Nephron progenitor cell (in vitro differentiated cells): ENCODE measurements around the gene AWAT1.
"Not testable (repeated sequence)": the region's sequence is repeated elsewhere in the genome, so short reads cannot be mapped to it uniquely, and the experiment has no call there.

Experiments
- DNase-seq: peaks from one replicate; pipeline ENCODE4 v3.0.0; 2021
- H3K27ac Mint-ChIP-seq: 2 replicates; pipeline ENCODE4 v1.8.0; 2021; ENCODE audit warnings: mild to moderate bottlenecking, moderate library complexity, mixed read lengths
- H3K27me3 Mint-ChIP-seq: 2 replicates; pipeline ENCODE4 v1.8.0; 2021; ENCODE audit warnings: mild to moderate bottlenecking, low read depth, mixed read lengths; ENCODE audit not compliant: poor library complexity
- H3K36me3 Mint-ChIP-seq: 2 replicates; pipeline ENCODE4 v1.8.0; 2021; ENCODE audit warnings: low read depth, mixed read lengths
- H3K4me1 Mint-ChIP-seq: 2 replicates; pipeline ENCODE4 v1.8.0; 2021; ENCODE audit warnings: mixed read lengths
- H3K4me3 Mint-ChIP-seq: 2 replicates; pipeline ENCODE4 v1.8.0; 2021; ENCODE audit warnings: mild to moderate bottlenecking, moderate library complexity, mixed read lengths
- H3K9me3 Mint-ChIP-seq: 2 replicates; pipeline ENCODE4 v1.8.0; 2021; ENCODE audit warnings: mild to moderate bottlenecking, moderate library complexity, mixed read lengths
- CTCF ChIP-seq: fragments of 200-600 bp; sonication (generic); IDR thresholded peaks from 2 replicates; pipeline ENCODE4 v1.5.0; 2021; ENCODE audit warnings: antibody characterized with exemption

AWAT1 gene

GRCh38 chrX:70219938-70220764 lies 14.3 kb upstream of the AWAT1 start:
- Mint-ChIP-seq H3K4me3 (no peak overlapping the region), H3K9me3 (peaks cover 37% of the 10 kb centered on the region), H3K27ac (no peak overlapping the region), H3K36me3 (no peaks in the 10 kb centered on the region), H3K27me3 (peaks cover 2% of the 10 kb centered on the region), H3K4me1 (no peaks in the 10 kb centered on the region)
- DNase-seq, result no peak
- TF ChIP-seq CTCF, result no peak

- Mint-ChIP-seq H3K27ac (no peak overlapping the region), H3K4me3 (no peak overlapping the region)
- no peak for TF ChIP-seq CTCF
Measured at GRCh38 chrX:70226048-70226447, 8.4 kb upstream of the AWAT1 start.

GRCh38 chrX:70226687-70227086 lies 7.8 kb upstream of the AWAT1 start:
- Mint-ChIP-seq H3K4me1 (no peaks in the 10 kb centered on the region), H3K9me3 (peaks cover 16% of the 10 kb centered on the region), H3K27ac (no peak overlapping the region), H3K36me3 (no peaks in the 10 kb centered on the region), H3K27me3 (peaks cover 5% of the 10 kb centered on the region), H3K4me3 (no peak overlapping the region)
- no peak for TF ChIP-seq CTCF
- no peak for DNase-seq

More at GRCh38 chrX:70226048-70226447, 8.4 kb upstream of the AWAT1 start:
- peaks cover 5% of the 10 kb centered on the region for H3K27me3 Mint-ChIP-seq
- no peaks in the 10 kb centered on the region for H3K36me3 Mint-ChIP-seq
- DNase-seq, result no peak
- no peaks in the 10 kb centered on the region for H3K4me1 Mint-ChIP-seq
- peaks cover 19% of the 10 kb centered on the region for H3K9me3 Mint-ChIP-seq

GRCh38 chrX:70231666-70232065 lies 2.8 kb upstream of the AWAT1 start:
- Mint-ChIP-seq H3K4me1 (no peaks in the 10 kb centered on the region), H3K9me3 (peaks cover 39% of the 10 kb centered on the region), H3K27ac (no peak overlapping the region), H3K36me3 (no peaks in the 10 kb centered on the region), H3K27me3 (peaks cover 7% of the 10 kb centered on the region), H3K4me3 (no peak overlapping the region)
- no peak for DNase-seq
- no peak for TF ChIP-seq CTCF

GRCh38 chrX:70240751-70241150 lies 6.3 kb downstream of the AWAT1 start:
- no peak for TF ChIP-seq CTCF
- no peaks in the 10 kb centered on the region for H3K27me3 Mint-ChIP-seq
- H3K4me3 Mint-ChIP-seq, result no peak overlapping the region
- no peak for DNase-seq
- no peaks in the 10 kb centered on the region for H3K4me1 Mint-ChIP-seq
- H3K9me3 Mint-ChIP-seq, result peaks cover 39% of the 10 kb centered on the region
- no peak overlapping the region for H3K27ac Mint-ChIP-seq
- H3K36me3 Mint-ChIP-seq, result no peaks in the 10 kb centered on the region

GRCh38 chrX:70241501-70241900 lies 7.0 kb downstream of the AWAT1 start:
- Mint-ChIP-seq H3K36me3 (no peaks in the 10 kb centered on the region), H3K27me3 (no peaks in the 10 kb centered on the region), H3K4me3 (no peak overlapping the region), H3K9me3 (peaks cover 34% of the 10 kb centered on the region), H3K27ac (no peak overlapping the region), H3K4me1 (no peaks in the 10 kb centered on the region)
- TF ChIP-seq CTCF, result no peak
- no peak for DNase-seq

- not testable (repeated sequence) for H3K36me3 Mint-ChIP-seq, H3K4me1 Mint-ChIP-seq, H3K27me3 Mint-ChIP-seq, H3K27ac Mint-ChIP-seq, H3K4me3 Mint-ChIP-seq, DNase-seq
- peaks cover 33% of the 10 kb centered on the region for H3K9me3 Mint-ChIP-seq
Measured at GRCh38 chrX:70243601-70244000, 9.1 kb downstream of the AWAT1 start.
